Hepatocyte (in vitro differentiated cells): ENCODE measurements around the gene INHBE. TPM values are rescaled to one million over a fixed set of nuclear protein-coding genes. Genes with fewer than 3 reads are reported as not detected.

Experiments
- DNase-seq: peaks from one replicate; pipeline ENCODE4 v3.0.0-alpha.2; 2016; ENCODE audit warnings: low spot score
- H2AFZ ChIP-seq: fragments of 200-600 bp; sonication (generic); 2 replicates; pipeline ENCODE4 v1.6.0; 2016; ENCODE audit warnings: antibody characterized with exemption, mild to moderate bottlenecking
- H3K27ac ChIP-seq: fragments of 200-600 bp; sonication (generic); 2 replicates; pipeline ENCODE4 v1.5.1; 2016; ENCODE audit warnings: mild to moderate bottlenecking
- H3K27me3 ChIP-seq: fragments of 200-600 bp; sonication (generic); 2 replicates; pipeline ENCODE4 v1.6.1; 2016
- H3K36me3 ChIP-seq: fragments of 200-600 bp; sonication (generic); replicated peaks from 2 replicates; pipeline ENCODE4 v1.5.1; 2016; ENCODE audit warnings: low read depth; ENCODE audit not compliant: insufficient read depth
- H3K4me1 ChIP-seq: fragments of 200-600 bp; sonication (generic); 2 replicates; pipeline ENCODE4 v1.5.1; 2016; ENCODE audit warnings: mild to moderate bottlenecking, moderate library complexity; ENCODE audit not compliant: insufficient read depth
- H3K4me2 ChIP-seq: fragments of 200-600 bp; sonication (generic); 2 replicates; pipeline ENCODE4 v1.6.0; 2016
- H3K4me3 ChIP-seq: fragments of 200-600 bp; sonication (generic); 2 replicates; pipeline ENCODE4 v1.5.1; 2016; ENCODE audit warnings: mild to moderate bottlenecking
- H3K79me2 ChIP-seq: fragments of 200-600 bp; sonication (generic); 2 replicates; pipeline ENCODE4 v1.6.0; 2017; ENCODE audit warnings: mild to moderate bottlenecking
- H3K9me2 ChIP-seq: fragments of 200-600 bp; sonication (generic); replicated peaks from 2 replicates; pipeline ENCODE4 v1.6.0; 2017; ENCODE audit warnings: mild to moderate bottlenecking; ENCODE audit not compliant: insufficient read depth
- H3K9me3 ChIP-seq: fragments of 200-600 bp; sonication (generic); 2 replicates; pipeline ENCODE4 v1.5.1; 2016; ENCODE audit warnings: low read depth, mild to moderate bottlenecking
- H4K20me1 ChIP-seq: fragments of 200-600 bp; sonication (generic); 2 replicates; pipeline ENCODE4 v1.6.0; 2016; ENCODE audit warnings: mild to moderate bottlenecking; ENCODE audit not compliant: insufficient read depth, poor library complexity, severe bottlenecking
- EZH2 ChIP-seq: fragments of 200-600 bp; sonication (generic); IDR thresholded peaks from 2 replicates; pipeline ENCODE4 v1.6.1; 2016; ENCODE audit warnings: antibody characterized with exemption, mild to moderate bottlenecking, borderline replicate concordance
- EZH2phosphoT487 ChIP-seq: fragments of 200-600 bp; sonication (generic); IDR thresholded peaks from one replicate; pipeline ENCODE4 v1.6.1; 2018; ENCODE audit warnings: antibody characterized with exemption, mild to moderate bottlenecking, low read depth, moderate library complexity; ENCODE audit not compliant: unreplicated experiment, severe bottlenecking
- WGBS: methylation state at CpG from one replicate; pipeline ENCODE4 v1.1.6; 2016; ENCODE audit warnings: low lambda C conversion rate; ENCODE audit errors: missing lambda C conversion rate; 5-methylcytosine and 5-hydroxymethylcytosine counted together
- polyA plus RNA-seq: library from polyadenylated mRNA; unstranded; fragments of >200 nt; fragmentation: Nextera tagmentation; extraction: Ambion mirVana; gene quantifications from 2 replicates; pipeline ENCODE4 v1.2.1, GENCODE V29; 2016
- total RNA-seq: library from RNA; depleted of rRNA; stranded (reverse); fragments of >200 nt; gene quantifications from 2 replicates; pipeline ENCODE4 v1.2.3, GENCODE V29; 2014
- TF ChIP-seq, protein P1 (sequence below): fragments of 200-600 bp; sonication (generic); IDR thresholded peaks from 2 replicates; pipeline ENCODE4 v1.5.1; 2016; ENCODE audit warnings: antibody characterized with exemption, mild to moderate bottlenecking; ENCODE audit not compliant: poor library complexity

Gene INHBE
- total and polyA plus RNA-seq, 2 experiments from 2014 or later: 15.1 to 44.2 TPM

DNA sequence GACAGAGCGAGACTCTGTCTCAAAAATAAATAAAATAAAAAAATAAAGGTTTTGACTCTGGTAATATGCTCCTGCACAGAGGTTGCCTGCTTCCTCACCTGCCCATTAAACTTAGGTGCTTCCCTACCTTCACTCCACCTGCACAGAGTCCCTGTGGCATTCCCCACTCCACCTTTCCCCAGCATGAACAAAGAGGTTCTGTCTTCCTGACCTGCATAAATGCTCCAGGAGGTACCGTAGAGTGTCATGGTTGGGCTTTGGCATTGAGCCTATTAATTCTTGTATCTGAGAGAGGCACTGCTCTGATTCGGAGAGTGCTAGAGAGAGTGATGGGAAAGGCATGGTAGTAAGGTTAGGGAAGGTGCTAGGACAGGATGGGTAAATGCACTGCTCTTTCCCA, 18.3 kb downstream of the INHBE start:
- Histone ChIP-seq H3K4me3 (no peak overlapping the region), H3K36me3 (no peaks in the 10 kb centered on the region), H3K4me1 (peaks cover 17% of the 10 kb centered on the region), H2AFZ (no peak overlapping the region), H3K27ac (no peak overlapping the region), H3K79me2 (no peaks in the 10 kb centered on the region), H3K4me2 (no peak overlapping the region), H3K27me3 (peaks cover 53% of the 10 kb centered on the region), H3K9me3 (no peaks in the 10 kb centered on the region), H4K20me1 (no peaks in the 10 kb centered on the region), H3K9me2 (no peaks in the 10 kb centered on the region)
- 85% methylated on average over 3 of the region's 3 CpGs for WGBS
- TF ChIP-seq EZH2 (no peak), EZH2phosphoT487 (no peak)
- TF ChIP-seq, protein P1, sequence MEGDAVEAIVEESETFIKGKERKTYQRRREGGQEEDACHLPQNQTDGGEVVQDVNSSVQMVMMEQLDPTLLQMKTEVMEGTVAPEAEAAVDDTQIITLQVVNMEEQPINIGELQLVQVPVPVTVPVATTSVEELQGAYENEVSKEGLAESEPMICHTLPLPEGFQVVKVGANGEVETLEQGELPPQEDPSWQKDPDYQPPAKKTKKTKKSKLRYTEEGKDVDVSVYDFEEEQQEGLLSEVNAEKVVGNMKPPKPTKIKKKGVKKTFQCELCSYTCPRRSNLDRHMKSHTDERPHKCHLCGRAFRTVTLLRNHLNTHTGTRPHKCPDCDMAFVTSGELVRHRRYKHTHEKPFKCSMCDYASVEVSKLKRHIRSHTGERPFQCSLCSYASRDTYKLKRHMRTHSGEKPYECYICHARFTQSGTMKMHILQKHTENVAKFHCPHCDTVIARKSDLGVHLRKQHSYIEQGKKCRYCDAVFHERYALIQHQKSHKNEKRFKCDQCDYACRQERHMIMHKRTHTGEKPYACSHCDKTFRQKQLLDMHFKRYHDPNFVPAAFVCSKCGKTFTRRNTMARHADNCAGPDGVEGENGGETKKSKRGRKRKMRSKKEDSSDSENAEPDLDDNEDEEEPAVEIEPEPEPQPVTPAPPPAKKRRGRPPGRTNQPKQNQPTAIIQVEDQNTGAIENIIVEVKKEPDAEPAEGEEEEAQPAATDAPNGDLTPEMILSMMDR: no peak
- no peak for DNase-seq

DNA sequence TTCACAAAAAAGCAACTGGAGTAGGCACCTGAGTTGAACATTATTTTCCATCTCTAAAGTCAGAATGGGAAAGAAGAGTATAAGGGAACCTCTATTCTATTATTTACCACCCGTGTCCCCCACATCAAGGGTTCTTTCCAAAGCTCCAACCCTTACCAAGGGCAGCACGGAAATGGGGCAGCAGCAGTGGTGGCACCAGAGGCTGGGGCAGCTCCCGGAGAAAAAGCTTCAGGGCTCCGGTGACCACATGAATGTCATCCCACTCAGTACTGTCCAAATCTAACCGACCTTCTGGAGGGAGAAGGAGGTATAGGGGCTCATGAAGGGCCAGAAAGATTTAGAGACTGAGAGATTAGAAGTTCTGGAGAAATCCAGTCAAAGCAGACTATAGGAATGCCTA, 18.8 kb downstream of the INHBE start:
- H3K4me1 ChIP-seq: peaks cover 17% of the 10 kb centered on the region
- no peaks in the 10 kb centered on the region for H3K9me3 ChIP-seq
- H4K20me1 ChIP-seq: no peaks in the 10 kb centered on the region
- no peaks in the 10 kb centered on the region for H3K79me2 ChIP-seq
- no peaks in the 10 kb centered on the region for H3K36me3 ChIP-seq
- no peaks in the 10 kb centered on the region for H3K9me2 ChIP-seq
- no peak for DNase-seq
- no peak overlapping the region for H3K4me2 ChIP-seq
- no peak overlapping the region for H3K4me3 ChIP-seq
- peaks cover 53% of the 10 kb centered on the region for H3K27me3 ChIP-seq
- H3K27ac ChIP-seq: no peak overlapping the region
- 91% methylated on average over 5 of the region's 5 CpGs for WGBS
- no peak overlapping the region for H2AFZ ChIP-seq
- no peak for TF ChIP-seq EZH2phosphoT487
- TF ChIP-seq, protein P1: no peak
- TF ChIP-seq EZH2: no peak

DNA sequence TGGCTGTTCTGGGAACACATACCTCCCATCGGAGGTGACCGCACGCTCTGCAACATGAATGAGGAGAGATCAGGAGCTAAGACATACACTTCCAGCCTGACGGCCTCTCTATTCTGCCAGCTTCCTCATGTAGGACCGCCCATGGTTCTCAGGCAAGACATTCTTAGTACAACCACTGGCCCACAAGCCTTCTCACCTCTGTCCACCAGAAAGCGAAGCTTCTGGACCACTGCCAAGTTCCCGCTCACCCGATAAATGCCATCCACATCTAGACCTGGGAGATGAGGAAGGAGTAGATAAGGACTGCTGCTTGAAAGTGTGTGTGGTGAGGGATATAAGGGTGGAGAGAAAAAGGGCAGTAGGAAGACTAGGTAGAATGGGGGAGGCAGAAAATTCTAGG, 19.3 kb downstream of the INHBE start:
- Histone ChIP-seq H3K27me3 (peaks cover 53% of the 10 kb centered on the region), H3K9me2 (no peaks in the 10 kb centered on the region), H4K20me1 (no peaks in the 10 kb centered on the region), H3K27ac (no peak overlapping the region), H3K4me3 (no peak overlapping the region), H3K36me3 (no peaks in the 10 kb centered on the region), H3K4me1 (peaks cover 17% of the 10 kb centered on the region), H3K9me3 (no peaks in the 10 kb centered on the region), H3K79me2 (no peaks in the 10 kb centered on the region), H2AFZ (no peak overlapping the region), H3K4me2 (no peak overlapping the region)
- TF ChIP-seq, protein P1: no peak
- TF ChIP-seq EZH2phosphoT487 (no peak), EZH2 (no peak)
- WGBS: 81% methylated on average over 8 of the region's 8 CpGs
- DNase-seq: no peak

DNA sequence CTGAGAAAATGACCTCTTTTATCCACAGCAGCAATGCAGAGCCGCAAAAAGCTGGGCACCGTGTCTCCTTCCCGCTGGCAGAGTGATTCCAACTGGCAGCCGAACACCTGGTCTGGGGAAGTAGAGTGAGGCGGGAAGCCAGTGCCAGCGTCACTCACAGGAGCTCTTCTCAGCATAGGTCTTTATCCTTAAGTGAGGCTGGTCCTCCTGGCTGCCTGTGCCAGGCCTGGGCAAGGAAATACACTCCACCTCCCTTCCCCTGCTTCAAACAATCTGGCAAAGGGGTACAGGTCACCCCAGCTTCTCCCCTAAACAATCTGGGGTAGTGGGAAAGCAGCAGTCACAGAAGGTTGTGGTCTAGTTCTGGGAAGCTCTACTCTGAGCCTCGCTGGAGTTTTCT, 19.8 kb downstream of the INHBE start:
- Histone ChIP-seq H4K20me1 (no peaks in the 10 kb centered on the region), H3K9me2 (no peaks in the 10 kb centered on the region), H3K79me2 (no peaks in the 10 kb centered on the region), H3K27ac (no peak overlapping the region), H3K4me2 (peak overlapping the region; percentile 95), H3K4me1 (peaks cover 17% of the 10 kb centered on the region), H3K9me3 (no peaks in the 10 kb centered on the region), H3K4me3 (peak overlapping the region; percentile 61), H3K27me3 (peaks cover 54% of the 10 kb centered on the region), H2AFZ (peak overlapping the region; percentile 63), H3K36me3 (no peaks in the 10 kb centered on the region)
- 75% methylated on average over 7 of the region's 7 CpGs for WGBS
- TF ChIP-seq EZH2phosphoT487 (no peak), EZH2 (no peak)
- TF ChIP-seq, protein P1: no peak
- DNase-seq: no peak
